Aorta (tissue), 5 donors: Measurements from ENCODE around the gene FAM124B. TPM values are rescaled to one million over a fixed set of nuclear protein-coding genes. Genes with fewer than 3 reads are reported as not detected.

Experiments used
- ATAC-seq: fragments of 200-7000 bp; cut with Tn5 transposase; one replicate; pipeline ENCODE4 v1.9.1; 2022; ENCODE audit warnings: moderate library complexity; ENCODE audit not compliant: low FRiP score
- DNase-seq, 2 donors: peaks; one replicate each; pipeline ENCODE4 v3.0.0-alpha.2; 2020
- H3K27ac ChIP-seq, 2 donors: one replicate each; pipeline ENCODE4 v1.5.1; 2013; ENCODE audit warnings: low read length in 2 of 2, mild to moderate bottlenecking in 2 of 2, moderate library complexity in 2 of 2, control low read depth in 1 of 2, inconsistent platforms in 1 of 2, low read depth in 1 of 2
- H3K27me3 ChIP-seq, 2 donors: one replicate each; pipeline ENCODE4 v1.6.1; 2013; ENCODE audit warnings: control low read depth in 1 of 2, low read length in 1 of 2, mild to moderate bottlenecking in 1 of 2, moderate library complexity in 1 of 2; ENCODE audit not compliant: insufficient read depth in 2 of 2, control insufficient read depth in 1 of 2
- H3K36me3 ChIP-seq, 2 donors: one replicate each; pipeline ENCODE4 v1.6.1; 2013; ENCODE audit warnings: control low read depth in 1 of 2, low read length in 1 of 2, mild to moderate bottlenecking in 1 of 2; ENCODE audit not compliant: insufficient read depth in 2 of 2, control insufficient read depth in 1 of 2
- H3K4me1 ChIP-seq, 2 donors: one replicate each; pipeline ENCODE4 v1.6.1; 2013; ENCODE audit warnings: low read length in 2 of 2, control low read depth in 1 of 2, mild to moderate bottlenecking in 1 of 2, moderate library complexity in 1 of 2; ENCODE audit not compliant: insufficient read depth in 2 of 2, control insufficient read depth in 1 of 2
- H3K4me3 ChIP-seq, 2 donors: one replicate each; pipeline ENCODE4 v1.5.1; 2013; ENCODE audit warnings: low read length in 2 of 2, control low read depth in 1 of 2, mild to moderate bottlenecking in 1 of 2
- H3K9me3 ChIP-seq: one replicate; pipeline ENCODE4 v1.6.1; 2013; ENCODE audit warnings: mild to moderate bottlenecking, low read length; ENCODE audit not compliant: control insufficient read depth
- WGBS, 2 donors: extraction: QIAGEN DNeasy Blood & Tissue Kit; methylation state at CpG; one replicate each; pipeline ENCODE4 v1.1.7; 2013; 5-methylcytosine and 5-hydroxymethylcytosine counted together
- intact Hi-C, 2 donors: fragments of 100-400 bp; cut with DNase I; formaldehyde crosslinking; loops; one replicate each; pipeline versions ENCODE4 v1.14.2 to v1.15.0; 2022
- polyA plus RNA-seq, 2 donors: library from polyadenylated mRNA; stranded (reverse); fragments of 200-250 nt; gene quantifications; one replicate each; pipeline ENCODE4 v1.2.3, GENCODE V29; 2013
- total RNA-seq, 2 donors: library from RNA; stranded (reverse); fragmentation: NEBNext Ultra II Directional; extraction: Animal tissue kit (Norgen Biotek cat#: 25700); gene quantifications; one replicate each; pipeline ENCODE4 v1.2.1, GENCODE V29; 2021
- donor health status: healthy with polysubstance abuse.
- donor health status: Bipolar disorder and iron deficiency.
- donor health status: DM: no; HTN: no; CAD: no.
- donor health status: DM: no; HTN: no; CAD: no.
- donor health status: DM: yes; HTN: yes; CAD: no.

The FAM124B gene
- total and polyA plus RNA-seq, 4 donors = 2.4 to 4.8 TPM; not detected in 2

DNA sequence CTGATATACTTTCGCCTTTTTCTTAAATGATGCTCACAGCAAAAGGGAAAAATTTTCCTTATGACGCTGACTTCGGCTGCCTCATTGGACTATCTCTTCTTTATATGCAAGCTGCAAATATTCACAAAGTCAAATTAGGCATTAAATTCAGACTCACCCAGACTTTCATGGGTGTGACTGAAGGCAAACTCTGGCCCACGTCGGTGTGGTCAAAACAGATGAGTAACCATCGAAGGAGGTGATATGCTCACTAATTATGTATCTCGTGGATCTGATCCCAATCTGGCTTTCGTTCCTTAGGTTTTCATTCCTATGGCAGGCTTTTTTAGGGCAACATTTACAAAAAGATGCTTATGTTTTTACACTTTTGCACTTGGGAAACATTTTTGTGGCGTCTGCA is 36.6 kb downstream of the FAM124B start:
- no peaks in the 10 kb centered on the region for H3K36me3 ChIP-seq
- no peaks in the 10 kb centered on the region for H3K4me1 ChIP-seq
- no peak for ATAC-seq
- 91 to 92% methylated on average over 9 of the region's 9 CpGs for WGBS, 2 donors
- H3K27me3 ChIP-seq = no peaks in the 10 kb centered on the region
- H3K27ac ChIP-seq = no peak overlapping the region
- no peak for DNase-seq
- H3K9me3 ChIP-seq = no peaks in the 10 kb centered on the region
- H3K4me3 ChIP-seq = no peak overlapping the region
- intact Hi-C loops = no loop called here

GRCh38 chr2:224363281-224363680 is 38.6 kb downstream of the FAM124B start:
- ATAC-seq = no peak
- no peak for DNase-seq
- Histone ChIP-seq H3K4me1 (no peaks in the 10 kb centered on the region), H3K27me3 (no peaks in the 10 kb centered on the region), H3K9me3 (no peaks in the 10 kb centered on the region), H3K36me3 (no peaks in the 10 kb centered on the region), H3K4me3 (no peak overlapping the region), H3K27ac (no peak overlapping the region)
- WGBS, 2 donors = 66 to 68% methylated on average over 3 of the region's 3 CpGs
- intact Hi-C loops = no loop called here

DNA sequence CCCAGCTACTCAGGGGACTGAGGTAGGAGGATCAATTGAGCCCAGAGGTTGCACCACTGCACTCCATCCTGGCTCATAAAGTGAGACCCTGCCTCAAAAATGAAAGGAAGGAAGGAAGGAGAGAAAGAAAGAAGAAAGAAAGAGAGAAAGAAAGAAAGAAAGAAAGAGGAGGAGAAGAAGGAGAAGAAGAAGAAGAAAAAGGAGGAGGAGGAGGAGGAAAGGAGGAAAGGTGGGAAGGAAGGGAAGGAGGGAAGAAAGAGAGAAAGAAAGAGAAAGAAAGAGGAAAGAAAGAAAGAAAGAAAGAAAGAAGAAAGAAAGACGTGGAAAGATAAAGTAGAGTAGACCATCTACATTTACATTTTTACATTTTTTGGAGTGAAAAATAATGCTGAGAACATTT is 39.8 kb downstream of the FAM124B start:
- H3K9me3 ChIP-seq = no peaks in the 10 kb centered on the region
- ATAC-seq (no peak), DNase-seq (no peak)
- H3K27ac ChIP-seq = no peak overlapping the region
- H3K4me1 ChIP-seq = no peaks in the 10 kb centered on the region
- intact Hi-C loops = no loop called here
- no peak overlapping the region for H3K4me3 ChIP-seq
- H3K36me3 ChIP-seq = no peaks in the 10 kb centered on the region
- WGBS, 2 donors = 86 to 91% methylated on average over 1 of the region's 1 CpG
- H3K27me3 ChIP-seq = no peaks in the 10 kb centered on the region

GRCh38 chr2:224360801-224361251 is 41.1 kb downstream of the FAM124B start:
- H3K36me3 ChIP-seq = no peaks in the 10 kb centered on the region
- no peak overlapping the region for H3K4me3 ChIP-seq
- no peak overlapping the region for H3K27ac ChIP-seq
- no peak for ATAC-seq
- H3K4me1 ChIP-seq = no peaks in the 10 kb centered on the region
- no peak for DNase-seq
- H3K27me3 ChIP-seq = no peaks in the 10 kb centered on the region
- no peaks in the 10 kb centered on the region for H3K9me3 ChIP-seq
- intact Hi-C loops = no loop called here
- WGBS, 2 donors = 32 to 33% methylated on average over 3 of the region's 3 CpGs

DNA sequence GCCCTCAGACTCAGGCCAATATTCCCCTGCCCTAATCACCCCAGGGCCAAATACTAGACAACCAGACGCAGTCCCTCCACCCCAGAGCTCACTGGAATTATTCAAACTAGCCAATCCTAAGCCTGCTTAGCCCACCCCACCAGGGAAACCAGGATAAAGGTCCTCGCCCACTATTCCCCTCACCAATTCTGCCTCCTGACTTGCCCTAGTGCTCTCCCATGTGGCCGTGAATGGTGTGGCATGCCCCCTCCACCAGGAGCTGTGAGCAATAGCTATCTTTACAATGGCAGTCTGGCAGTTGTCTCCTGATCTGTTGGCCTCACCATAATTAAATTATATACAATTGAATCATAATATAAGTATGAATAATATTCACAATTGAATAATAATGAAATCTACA is 42.3 kb downstream of the FAM124B start:
- DNase-seq (no peak), ATAC-seq (no peak)
- no peaks in the 10 kb centered on the region for H3K9me3 ChIP-seq
- H3K4me1 ChIP-seq = no peaks in the 10 kb centered on the region
- H3K27ac ChIP-seq = no peak overlapping the region
- no peaks in the 10 kb centered on the region for H3K27me3 ChIP-seq
- intact Hi-C loops = loop anchor here (5.0 to 10.0 kb wide), 2 partner anchors 85 to 418 kb away; no protein-coding TSS in a partner anchor
- H3K4me3 ChIP-seq = no peak overlapping the region
- no peaks in the 10 kb centered on the region for H3K36me3 ChIP-seq
- WGBS, 2 donors = 78 to 83% methylated on average over 3 of the region's 3 CpGs

DNA sequence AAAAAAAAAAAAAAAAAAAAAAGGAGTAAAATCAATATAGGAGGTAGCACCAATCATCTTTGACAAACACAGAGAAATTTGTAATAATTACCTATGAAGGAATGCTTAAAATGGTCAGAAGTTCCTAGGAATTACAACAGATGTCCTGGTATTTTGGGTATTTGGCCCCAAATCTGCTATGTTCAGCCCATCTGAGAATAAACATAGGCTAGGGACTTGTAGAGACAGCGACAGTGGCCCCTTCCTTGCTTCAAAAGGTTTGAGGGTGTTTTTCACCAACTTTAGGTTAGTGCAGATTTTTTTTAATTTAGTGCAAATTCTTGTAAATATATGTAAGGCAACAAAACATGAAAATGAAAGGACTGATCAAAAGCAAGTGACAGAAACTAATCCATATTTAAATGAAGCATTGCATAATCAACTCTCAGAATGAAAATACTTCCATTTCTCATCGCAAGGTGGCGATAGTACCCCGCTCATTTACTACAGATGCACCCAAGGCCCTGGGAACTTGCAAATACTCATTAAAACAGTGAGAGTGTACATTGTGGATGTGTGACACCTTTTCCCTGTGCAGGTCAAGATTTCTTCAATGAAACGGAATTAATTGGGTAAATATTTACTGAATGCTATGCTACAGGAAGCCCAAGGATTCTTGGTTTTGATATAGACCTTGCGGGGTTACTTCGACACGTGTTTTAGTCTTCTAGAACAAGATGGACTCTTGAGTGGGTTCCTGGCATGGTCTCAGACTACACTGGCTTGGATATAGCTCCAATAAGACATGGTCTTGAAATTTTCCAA is 44.6 kb downstream of the FAM124B start:
- no peak overlapping the region for H3K27ac ChIP-seq
- intact Hi-C loops = loop anchor here (1.0 to 10.0 kb wide), 4 partner anchors 88 to 420 kb away; no protein-coding TSS in a partner anchor
- DNase-seq = no peak

GRCh38 chr2:224354632-224355211 is 47.2 kb downstream of the FAM124B start:
- Histone ChIP-seq H3K4me1 (no peaks in the 10 kb centered on the region), H3K36me3 (no peaks in the 10 kb centered on the region), H3K4me3 (no peak overlapping the region), H3K9me3 (no peaks in the 10 kb centered on the region), H3K27me3 (no peaks in the 10 kb centered on the region), H3K27ac (no peak overlapping the region)
- ATAC-seq (no peak), DNase-seq (no peak)
- intact Hi-C loops = loop anchor here (5.0 to 10.0 kb wide), 2 partner anchors 90 to 423 kb away; no protein-coding TSS in a partner anchor
- 70 to 72% methylated on average over 13 of the region's 13 CpGs for WGBS, 2 donors

More for the DNA sequence above, 44.6 kb downstream of the FAM124B start:
- no peaks in the 10 kb centered on the region for H3K36me3 ChIP-seq
- H3K4me1 ChIP-seq = no peaks in the 10 kb centered on the region
- no peaks in the 10 kb centered on the region for H3K27me3 ChIP-seq
- H3K4me3 ChIP-seq = no peak overlapping the region
- 48 to 49% methylated on average over 8 of the region's 8 CpGs for WGBS, 2 donors
- peak; percentile 72 for ATAC-seq
- H3K9me3 ChIP-seq = no peaks in the 10 kb centered on the region

DNA sequence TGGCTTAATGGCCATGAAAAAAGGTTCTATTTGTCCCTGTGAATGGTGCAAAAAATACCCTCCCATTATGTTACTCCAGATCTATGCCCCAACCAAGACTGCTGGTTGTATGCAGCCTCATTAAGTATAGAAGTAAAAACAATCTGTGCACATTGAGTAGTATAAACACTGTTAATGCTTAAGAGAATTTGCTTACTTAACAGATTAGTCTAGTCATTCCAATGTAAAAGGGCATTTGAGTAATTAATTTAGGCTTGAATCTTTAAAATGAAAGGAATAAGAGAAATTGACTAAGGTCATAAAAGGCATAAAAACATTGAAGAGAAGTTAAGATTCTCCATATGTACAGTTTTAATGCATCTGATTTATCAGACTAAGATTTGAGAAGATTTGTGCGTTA is 51.2 kb downstream of the FAM124B start:
- no peak for ATAC-seq
- DNase-seq = no peak
- intact Hi-C loops = loop anchor here in 1 of 2 donors (10.0 kb wide), 1 partner anchor 94 kb away; no protein-coding TSS in a partner anchor
- Histone ChIP-seq H3K4me3 (no peak overlapping the region), H3K9me3 (no peaks in the 10 kb centered on the region), H3K36me3 (no peaks in the 10 kb centered on the region), H3K27ac (no peak overlapping the region), H3K27me3 (no peaks in the 10 kb centered on the region), H3K4me1 (no peaks in the 10 kb centered on the region)
- 86 to 93% methylated on average over 1 of the region's 1 CpG for WGBS, 2 donors

DNA sequence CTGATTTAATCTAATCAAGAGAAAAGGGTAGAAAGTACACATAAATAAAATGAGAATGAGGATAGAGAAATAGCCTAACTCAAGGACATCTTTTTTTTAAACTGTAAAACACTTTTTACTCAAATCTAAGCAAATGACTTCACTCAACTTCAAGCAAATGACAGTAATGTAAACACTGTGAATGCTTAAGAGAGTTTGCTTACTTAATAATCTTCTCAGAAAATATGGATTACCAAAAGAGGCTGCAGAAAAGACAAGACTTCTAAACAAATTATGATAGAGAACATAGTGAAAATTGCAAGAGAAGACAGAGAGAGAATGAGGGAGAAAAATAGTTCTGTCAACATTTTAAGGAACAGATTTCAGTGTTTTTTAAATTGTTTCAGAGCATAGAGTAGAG is 52.5 kb downstream of the FAM124B start:
- Histone ChIP-seq H3K27me3 (no peaks in the 10 kb centered on the region), H3K27ac (no peak overlapping the region), H3K36me3 (no peaks in the 10 kb centered on the region), H3K4me3 (no peak overlapping the region), H3K4me1 (no peaks in the 10 kb centered on the region), H3K9me3 (peaks cover 2% of the 10 kb centered on the region)
- intact Hi-C loops = no loop called here
- ATAC-seq = no peak
- no peak for DNase-seq
